ENCODE measurements around the gene GGT6.
A peak's percentile ranks its signal among the peaks of the same experiment; 100 is the strongest.
"Not testable (repeated sequence)": the region's sequence is repeated elsewhere in the genome, so short reads cannot be mapped to it uniquely, and the experiment has no call there.

Gene GGT6

DNA sequence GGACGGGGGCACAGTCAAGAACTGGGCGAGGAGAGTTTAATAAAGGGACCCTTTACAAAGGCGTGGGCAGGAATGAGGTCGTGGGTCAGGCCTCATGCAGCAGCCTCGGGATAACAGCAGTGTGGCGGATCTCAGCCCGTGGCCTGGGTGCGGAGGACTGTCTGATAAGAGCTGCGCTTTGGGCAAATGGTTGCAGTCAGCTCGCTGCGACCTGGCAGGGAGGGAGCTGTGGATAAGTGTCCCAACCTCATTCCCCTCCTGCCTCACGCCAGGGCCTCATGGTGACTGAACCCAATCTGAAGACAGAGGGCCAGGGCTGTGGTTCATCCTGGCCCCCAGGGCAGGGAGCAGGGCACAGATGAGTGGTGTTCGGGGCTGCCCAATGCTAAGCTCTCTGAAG, 37.6 kb upstream of the GGT6 start:
- DNase-seq (ENCODE audit: low read depth): no peak
- H3K4me3 ChIP-seq (ENCODE audit: low read depth, low read length): no peak overlapping the region
- TF ChIP-seq, protein P1, sequence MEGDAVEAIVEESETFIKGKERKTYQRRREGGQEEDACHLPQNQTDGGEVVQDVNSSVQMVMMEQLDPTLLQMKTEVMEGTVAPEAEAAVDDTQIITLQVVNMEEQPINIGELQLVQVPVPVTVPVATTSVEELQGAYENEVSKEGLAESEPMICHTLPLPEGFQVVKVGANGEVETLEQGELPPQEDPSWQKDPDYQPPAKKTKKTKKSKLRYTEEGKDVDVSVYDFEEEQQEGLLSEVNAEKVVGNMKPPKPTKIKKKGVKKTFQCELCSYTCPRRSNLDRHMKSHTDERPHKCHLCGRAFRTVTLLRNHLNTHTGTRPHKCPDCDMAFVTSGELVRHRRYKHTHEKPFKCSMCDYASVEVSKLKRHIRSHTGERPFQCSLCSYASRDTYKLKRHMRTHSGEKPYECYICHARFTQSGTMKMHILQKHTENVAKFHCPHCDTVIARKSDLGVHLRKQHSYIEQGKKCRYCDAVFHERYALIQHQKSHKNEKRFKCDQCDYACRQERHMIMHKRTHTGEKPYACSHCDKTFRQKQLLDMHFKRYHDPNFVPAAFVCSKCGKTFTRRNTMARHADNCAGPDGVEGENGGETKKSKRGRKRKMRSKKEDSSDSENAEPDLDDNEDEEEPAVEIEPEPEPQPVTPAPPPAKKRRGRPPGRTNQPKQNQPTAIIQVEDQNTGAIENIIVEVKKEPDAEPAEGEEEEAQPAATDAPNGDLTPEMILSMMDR (IDR thresholded peaks at IDR 0.05; ENCODE audit: insufficient read depth, low read depth, low read length, missing control alignments): no peak

DNA sequence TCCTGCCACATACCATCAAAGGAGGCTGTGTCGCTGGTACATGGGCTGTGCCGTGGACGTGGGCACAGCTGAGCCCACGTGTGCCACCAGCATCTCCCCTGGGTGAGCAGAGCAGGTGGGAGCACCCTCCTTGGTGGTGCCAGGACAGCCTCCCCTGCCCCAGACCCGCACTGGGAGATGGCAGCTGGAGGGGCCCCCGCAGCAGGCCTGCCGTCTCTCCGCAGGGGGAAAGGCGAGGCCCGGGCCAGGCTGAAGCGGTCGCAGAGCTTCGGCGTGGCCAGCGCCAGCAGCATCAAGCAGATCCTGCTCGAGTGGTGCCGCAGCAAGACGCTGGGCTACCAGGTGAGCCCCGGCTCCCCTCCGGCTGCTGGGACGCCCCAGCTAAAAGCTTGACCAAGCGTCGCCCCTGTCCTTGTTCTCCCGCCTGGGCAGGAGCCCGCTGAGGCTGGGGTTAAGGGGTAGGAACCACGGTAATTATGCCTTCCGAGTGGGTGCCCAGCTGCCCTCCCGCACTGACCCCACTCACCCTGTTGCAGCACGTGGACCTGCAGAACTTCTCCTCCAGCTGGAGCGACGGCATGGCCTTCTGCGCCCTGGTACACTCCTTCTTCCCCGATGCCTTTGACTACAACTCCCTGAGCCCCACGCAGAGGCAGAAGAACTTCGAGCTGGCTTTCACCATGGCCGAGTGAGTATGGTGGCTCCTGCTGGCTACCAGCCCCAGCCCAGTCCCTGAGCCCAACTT, 36.4 kb upstream of the GGT6 start:
- TF ChIP-seq, protein P1 (IDR thresholded peaks at IDR 0.05; ENCODE audit: insufficient read depth, low read depth, low read length, missing control alignments): no peak
- H3K4me3 ChIP-seq (ENCODE audit: low read depth, low read length): no peak overlapping the region
- DNase-seq (ENCODE audit: low read depth): no peak

DNA sequence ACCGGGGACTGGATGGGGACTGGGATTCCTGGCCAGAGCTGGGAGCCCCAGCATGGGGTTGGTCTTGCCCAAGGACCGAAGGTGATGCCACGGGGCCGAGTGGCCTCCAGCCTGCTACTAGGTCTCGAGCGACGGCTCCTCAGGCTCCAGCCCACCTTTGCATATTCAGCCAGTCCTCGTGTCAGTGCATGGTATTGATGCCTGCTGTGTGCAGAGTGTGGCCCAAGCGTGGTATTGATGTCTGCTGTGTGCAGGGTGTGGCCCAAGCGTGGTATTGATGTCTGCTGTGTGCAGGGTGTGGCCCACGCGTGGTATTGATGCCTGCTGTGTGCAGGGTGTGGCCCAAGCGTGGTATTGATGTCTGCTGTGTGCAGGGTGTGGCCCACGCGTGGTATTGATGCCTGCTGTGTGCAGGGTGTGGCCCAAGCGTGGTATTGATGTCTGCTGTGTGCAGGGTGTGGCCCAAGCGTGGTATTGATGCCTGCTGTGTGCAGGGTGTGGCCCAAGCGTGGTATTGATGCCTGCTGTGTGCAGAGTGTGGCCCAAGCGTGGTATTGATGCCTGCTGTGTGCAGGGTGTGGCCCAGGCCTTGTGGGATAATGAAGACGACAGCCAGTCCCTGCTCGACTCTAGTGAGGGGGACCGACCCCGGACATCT, 35.4 kb upstream of the GGT6 start:
- DNase-seq (ENCODE audit: low read depth); H3K4me3 ChIP-seq (ENCODE audit: low read depth, low read length): not testable (repeated sequence)

DNA sequence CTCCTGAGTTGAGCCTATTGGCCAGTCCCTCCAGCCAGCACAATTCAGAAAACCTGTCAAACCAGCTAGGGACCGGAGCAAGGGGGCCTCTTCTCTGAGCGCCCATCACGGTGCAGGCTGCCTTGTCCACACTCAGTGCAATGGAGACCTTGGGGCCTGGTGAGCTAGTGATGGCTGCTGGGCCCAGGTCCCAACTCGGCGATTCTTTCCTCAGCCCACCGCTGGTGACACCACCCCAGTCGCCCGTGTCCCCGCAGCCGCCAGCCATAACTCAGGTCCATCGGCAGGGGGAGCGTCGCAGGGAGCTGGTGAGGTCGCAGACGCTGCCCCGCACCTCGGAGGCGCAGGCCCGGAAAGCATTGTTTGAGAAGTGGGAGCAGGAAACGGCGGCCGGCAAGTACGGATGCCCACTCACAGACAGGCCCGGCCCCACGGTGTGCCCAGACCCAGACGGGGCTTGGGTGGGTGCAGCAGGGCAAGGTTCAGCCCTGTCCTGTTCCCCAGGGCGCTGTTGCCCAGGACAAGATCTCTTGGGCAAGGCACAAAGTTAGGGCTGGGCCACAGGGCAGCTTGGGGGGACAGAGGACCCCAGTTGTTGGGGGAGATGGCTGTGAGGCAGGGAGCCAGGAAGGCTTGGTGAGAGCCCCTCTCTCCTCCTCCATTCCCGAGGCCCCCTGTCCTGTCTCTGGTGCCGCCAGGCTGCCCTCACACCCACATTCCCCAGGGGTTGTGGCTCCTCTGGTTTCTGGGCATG, 34.7 kb upstream of the GGT6 start:
- H3K4me3 ChIP-seq (ENCODE audit: low read depth, low read length): no peak overlapping the region
- DNase-seq (ENCODE audit: low read depth): peak; percentile 54
- TF ChIP-seq, protein P1 (IDR thresholded peaks at IDR 0.05; ENCODE audit: insufficient read depth, low read depth, low read length, missing control alignments): peak; percentile 47

DNA sequence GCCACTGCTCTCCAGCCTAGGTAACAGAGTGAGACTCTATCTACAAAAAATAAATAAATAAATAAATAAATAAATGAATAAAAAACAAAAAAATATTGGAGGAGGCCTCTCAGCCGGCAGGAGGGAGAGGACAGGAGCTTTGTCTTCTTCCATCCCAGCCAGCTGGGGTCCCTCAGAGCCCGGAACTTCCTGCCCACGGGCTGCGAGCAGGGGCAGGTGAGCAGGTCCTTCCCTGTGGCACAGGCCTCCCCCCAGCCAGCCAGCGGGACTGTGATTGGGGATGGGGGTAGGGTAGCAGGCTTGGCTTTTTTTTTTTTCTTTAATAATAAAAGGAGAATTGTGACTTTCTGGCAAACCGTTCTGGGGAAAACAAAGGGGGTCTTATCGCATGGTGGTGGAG, 34.0 kb upstream of the GGT6 start:
- no peak overlapping the region for H3K4me3 ChIP-seq (ENCODE audit: low read depth, low read length)
- TF ChIP-seq, protein P1 (IDR thresholded peaks at IDR 0.05; ENCODE audit: insufficient read depth, low read depth, low read length, missing control alignments): no peak
- no peak for DNase-seq (ENCODE audit: low read depth)

DNA sequence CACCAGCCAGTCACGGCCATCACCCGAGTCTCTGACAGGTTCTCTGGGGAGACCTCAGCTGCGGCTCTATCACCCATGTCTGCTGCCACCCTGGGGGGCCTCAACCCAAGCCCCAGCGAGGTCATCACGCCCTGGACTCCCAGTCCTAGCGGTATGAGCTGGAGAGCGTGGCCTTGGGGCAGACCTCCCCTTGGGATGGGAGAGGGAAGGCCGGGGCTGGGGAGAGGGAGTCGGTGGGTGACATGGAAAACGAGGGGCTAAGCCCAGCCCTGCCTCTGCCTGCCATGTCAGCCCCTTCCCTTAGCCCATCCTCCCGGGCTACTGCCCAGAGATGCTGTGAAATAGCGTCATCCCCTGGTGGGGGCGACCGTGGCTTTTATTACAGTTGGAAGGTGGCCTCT, 32.6 kb upstream of the GGT6 start:
- no peak overlapping the region for H3K4me3 ChIP-seq (ENCODE audit: low read depth, low read length)
- TF ChIP-seq, protein P1 (IDR thresholded peaks at IDR 0.05; ENCODE audit: insufficient read depth, low read depth, low read length, missing control alignments): no peak
- no peak for DNase-seq (ENCODE audit: low read depth)
